Transverse colon (tissue), 3 donors: ENCODE results near the gene FOLR1.

Source experiments
- EP300 ChIP-seq: sonication (generic); formaldehyde crosslinking; IDR thresholded peaks from one replicate; pipeline ENCODE4 v1.6.1; 2017; ENCODE audit warnings: antibody characterized with exemption, low read depth
- TF ChIP-seq, protein P1 (sequence below), 5 experiments: fragments of 200-600 bp in 3 of 5; fragments of 450-650 bp in 2 of 5; sonication (generic) in 3 of 5; IDR thresholded peaks; 1 replicate in 2 of 5; 2 replicates in 3 of 5; pipeline ENCODE4 v1.5.1; 2016 to 2017; ENCODE audit warnings: antibody characterized with exemption in 5 of 5, inconsistent platforms in 3 of 5, mild to moderate bottlenecking in 2 of 5, moderate library complexity in 1 of 5

DNA sequence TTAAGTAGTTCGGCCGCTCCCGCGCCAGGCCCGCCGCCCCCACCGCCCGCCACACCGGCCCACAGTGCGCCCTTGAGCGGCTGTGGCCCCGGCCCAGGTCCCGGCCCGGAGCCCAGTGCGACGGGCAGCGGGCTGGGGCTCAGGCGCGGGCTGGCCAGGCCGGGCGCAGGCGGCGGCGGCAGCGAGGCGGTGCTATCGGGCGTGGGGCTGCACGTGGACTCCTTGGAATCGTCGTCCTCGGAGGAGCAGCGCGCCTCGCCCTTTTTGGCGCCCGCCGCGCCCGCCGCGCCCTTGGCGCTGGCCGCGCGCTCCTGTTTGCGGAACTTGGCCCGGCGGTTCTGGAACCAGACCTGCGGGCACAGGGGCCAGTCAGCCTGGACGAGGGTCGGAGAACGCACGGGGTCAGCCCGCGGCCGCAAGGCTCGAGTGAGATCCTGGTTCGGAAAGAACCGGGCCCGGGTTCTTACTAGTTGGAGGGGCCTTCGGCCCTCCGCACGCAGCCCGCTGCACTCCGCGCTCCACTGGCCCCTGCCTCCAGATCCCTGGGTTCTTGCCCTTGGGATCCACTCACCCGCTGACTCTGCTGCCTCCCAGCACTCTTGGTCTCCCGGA, 48.0 kb downstream of the FOLR1 start:
- TF ChIP-seq, protein P1, sequence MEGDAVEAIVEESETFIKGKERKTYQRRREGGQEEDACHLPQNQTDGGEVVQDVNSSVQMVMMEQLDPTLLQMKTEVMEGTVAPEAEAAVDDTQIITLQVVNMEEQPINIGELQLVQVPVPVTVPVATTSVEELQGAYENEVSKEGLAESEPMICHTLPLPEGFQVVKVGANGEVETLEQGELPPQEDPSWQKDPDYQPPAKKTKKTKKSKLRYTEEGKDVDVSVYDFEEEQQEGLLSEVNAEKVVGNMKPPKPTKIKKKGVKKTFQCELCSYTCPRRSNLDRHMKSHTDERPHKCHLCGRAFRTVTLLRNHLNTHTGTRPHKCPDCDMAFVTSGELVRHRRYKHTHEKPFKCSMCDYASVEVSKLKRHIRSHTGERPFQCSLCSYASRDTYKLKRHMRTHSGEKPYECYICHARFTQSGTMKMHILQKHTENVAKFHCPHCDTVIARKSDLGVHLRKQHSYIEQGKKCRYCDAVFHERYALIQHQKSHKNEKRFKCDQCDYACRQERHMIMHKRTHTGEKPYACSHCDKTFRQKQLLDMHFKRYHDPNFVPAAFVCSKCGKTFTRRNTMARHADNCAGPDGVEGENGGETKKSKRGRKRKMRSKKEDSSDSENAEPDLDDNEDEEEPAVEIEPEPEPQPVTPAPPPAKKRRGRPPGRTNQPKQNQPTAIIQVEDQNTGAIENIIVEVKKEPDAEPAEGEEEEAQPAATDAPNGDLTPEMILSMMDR (IDR thresholded peaks at IDR 0.05): no peak
- no peak for TF ChIP-seq EP300
